HL-60/S4 treated with phorbol 12-myristate 13-acetate at 8.2 ng/mL for 4 days and 3 days (cell line): ENCODE results near the gene PLEKHG2.

Experiments
- in situ Hi-C: fragments of 300-500 bp; cut with MboI; formaldehyde crosslinking; loops from 2 replicates; pipeline ENCODE4 v1.15.0; 2022; ENCODE audit warnings: low sequenced_read_pairs

PLEKHG2 gene

DNA sequence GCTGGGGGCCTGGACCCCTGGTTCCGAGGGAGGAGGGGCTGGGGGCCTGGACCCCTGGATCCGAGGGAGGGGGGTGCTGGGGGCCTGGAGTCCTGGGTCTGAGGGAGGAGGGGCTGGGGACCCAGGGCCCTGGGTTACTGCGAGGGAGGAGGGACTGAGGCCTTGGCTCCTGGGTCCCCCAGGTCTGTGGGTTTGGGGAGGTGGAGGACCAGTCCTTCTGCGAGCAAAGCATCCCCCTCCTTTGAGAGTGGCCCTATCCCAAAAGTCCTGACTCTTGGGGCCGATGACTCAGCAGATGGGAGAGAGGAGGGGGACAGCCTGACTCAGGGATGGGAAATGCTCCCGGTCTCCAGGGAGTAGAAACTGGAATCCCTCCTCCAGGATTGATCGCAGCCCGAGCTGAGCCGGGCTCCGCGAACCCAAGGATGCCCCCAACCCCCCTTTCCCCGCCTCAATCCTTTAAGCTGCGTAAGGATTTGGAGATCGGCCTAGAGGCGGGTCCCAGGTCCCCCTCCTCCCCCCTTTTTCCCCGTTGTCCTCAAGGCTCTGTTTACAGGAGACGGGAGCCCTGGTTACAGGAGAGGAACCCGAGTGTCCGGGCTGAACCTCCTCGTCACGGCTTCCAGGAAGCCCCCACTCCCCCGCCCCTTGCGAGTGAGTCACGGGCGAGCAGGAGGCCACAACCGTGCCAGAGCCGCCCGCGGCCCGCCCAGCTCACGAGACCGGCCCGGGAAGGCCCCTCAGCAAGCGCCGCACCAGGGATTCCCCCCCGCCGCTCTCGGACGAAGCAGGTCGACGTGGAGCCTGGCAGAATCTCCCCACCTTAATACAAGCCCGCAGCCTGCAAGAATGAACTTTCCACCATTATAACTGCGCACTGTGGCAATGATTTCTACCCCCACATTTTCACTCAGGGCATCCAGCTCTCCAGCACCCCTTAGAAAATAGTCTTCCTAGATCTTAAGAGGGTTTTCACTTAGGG, 8.8 kb upstream of the PLEKHG2 start:
- in situ Hi-C loops = no loop called here

- in situ Hi-C loops = no loop called here
These were observed 7.1 kb upstream of the PLEKHG2 start for GRCh38 chr19:39405261-39405957.

DNA sequence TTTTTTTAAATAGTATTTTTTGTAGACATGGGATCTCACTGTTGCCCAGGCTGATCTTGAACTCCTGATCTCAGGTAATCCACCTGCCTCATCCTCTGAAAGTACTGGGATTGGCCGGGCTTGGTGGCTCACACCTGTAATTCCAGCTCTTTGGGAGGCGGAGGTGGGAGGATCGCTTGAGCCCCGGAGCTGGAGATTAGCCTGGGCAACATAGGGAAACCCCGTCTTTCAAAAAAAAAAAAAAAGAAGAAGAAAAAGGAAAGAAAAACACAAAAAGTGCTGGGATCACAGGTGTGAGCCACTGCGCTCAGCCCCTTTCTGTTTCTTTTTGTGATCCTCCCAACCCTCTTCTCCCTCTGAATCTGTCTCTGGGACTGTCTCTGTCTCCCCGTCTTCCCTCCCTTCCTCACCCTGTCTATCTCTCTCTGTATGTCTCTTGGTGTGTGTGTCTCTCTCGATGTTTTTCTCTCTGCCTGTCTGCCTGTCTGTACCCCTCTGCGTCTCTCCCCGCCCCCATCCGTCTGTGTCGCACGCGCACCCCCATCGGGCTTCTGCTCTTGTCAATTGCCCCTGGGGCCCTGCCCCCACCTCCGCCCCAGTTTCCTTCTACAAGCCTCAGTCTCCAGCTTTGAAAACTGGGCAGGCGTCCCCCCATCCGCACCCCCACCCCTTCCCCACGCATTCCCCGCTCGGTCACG, 6.4 kb upstream of the PLEKHG2 start:
- in situ Hi-C loops = no loop called here

DNA sequence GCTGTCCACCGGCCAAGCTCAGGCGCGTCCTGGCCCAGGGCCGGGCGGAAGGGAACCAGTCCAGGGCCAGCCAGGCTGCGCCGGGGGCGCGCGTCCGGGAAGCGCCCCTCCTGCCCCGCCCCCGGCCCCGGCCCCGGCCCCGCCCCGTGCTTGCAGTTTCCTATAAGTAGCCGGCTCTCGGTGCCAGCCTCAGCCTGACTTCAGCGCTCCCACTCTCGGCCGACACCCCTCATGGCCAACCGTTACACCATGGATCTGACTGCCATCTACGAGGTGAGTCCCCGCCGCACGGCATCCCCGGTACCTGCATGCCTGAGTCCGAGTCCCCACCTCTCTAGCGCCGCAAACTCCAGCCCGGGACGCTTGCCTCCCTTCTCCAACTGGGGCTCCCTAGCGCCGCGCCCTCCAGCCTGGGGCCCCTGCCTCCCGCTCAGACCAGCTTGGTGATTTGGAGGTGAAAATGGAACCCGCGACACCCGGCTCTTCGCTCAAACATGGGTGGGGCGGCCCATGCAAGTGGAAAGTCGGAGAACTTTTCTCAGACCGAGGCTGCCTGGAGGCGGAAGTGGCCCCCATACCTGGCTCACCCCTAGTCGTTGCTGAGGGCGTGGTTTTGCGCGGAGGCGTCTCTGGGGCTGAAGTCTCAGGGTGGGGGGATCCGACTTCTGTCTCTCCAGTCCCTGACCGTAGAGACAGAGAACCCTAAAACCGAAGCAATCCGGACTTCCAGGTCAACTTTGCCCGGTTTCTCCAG, 5.6 kb upstream of the PLEKHG2 start, which contains the start of gene ZFP36:
ZFP36 (plus strand) TSS at position 192 of the 754 bp plus-strand sequence; CDS start at position 250, 58 bp downstream.
- in situ Hi-C loops = no loop called here

GRCh38 chr19:39407410-39407659, 5.1 kb upstream of the PLEKHG2 start:
- in situ Hi-C loops = no loop called here

DNA sequence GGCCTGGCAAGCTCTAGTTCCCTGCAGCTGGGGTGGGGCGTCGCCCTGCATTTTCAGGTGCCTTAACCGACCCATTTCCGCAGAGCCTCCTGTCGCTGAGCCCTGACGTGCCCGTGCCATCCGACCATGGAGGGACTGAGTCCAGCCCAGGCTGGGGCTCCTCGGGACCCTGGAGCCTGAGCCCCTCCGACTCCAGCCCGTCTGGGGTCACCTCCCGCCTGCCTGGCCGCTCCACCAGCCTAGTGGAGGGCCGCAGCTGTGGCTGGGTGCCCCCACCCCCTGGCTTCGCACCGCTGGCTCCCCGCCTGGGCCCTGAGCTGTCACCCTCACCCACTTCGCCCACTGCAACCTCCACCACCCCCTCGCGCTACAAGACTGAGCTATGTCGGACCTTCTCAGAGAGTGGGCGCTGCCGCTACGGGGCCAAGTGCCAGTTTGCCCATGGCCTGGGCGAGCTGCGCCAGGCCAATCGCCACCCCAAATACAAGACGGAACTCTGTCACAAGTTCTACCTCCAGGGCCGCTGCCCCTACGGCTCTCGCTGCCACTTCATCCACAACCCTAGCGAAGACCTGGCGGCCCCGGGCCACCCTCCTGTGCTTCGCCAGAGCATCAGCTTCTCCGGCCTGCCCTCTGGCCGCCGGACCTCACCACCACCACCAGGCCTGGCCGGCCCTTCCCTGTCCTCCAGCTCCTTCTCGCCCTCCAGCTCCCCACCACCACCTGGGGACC, 4.6 kb upstream of the PLEKHG2 start:
- in situ Hi-C loops = no loop called here

DNA sequence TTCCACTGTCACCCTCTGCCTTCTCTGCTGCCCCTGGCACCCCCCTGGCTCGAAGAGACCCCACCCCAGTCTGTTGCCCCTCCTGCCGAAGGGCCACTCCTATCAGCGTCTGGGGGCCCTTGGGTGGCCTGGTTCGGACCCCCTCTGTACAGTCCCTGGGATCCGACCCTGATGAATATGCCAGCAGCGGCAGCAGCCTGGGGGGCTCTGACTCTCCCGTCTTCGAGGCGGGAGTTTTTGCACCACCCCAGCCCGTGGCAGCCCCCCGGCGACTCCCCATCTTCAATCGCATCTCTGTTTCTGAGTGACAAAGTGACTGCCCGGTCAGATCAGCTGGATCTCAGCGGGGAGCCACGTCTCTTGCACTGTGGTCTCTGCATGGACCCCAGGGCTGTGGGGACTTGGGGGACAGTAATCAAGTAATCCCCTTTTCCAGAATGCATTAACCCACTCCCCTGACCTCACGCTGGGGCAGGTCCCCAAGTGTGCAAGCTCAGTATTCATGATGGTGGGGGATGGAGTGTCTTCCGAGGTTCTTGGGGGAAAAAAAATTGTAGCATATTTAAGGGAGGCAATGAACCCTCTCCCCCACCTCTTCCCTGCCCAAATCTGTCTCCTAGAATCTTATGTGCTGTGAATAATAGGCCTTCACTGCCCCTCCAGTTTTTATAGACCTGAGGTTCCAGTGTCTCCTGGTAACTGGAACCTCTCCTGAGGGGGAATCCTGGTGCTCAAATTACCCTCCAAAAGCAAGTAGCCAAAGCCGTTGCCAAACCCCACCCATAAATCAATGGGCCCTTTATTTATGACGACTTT, 3.9 kb upstream of the PLEKHG2 start:
- in situ Hi-C loops = no loop called here

GRCh38 chr19:39409208-39410016, 3.1 kb upstream of the PLEKHG2 start:
- in situ Hi-C loops = no loop called here

DNA sequence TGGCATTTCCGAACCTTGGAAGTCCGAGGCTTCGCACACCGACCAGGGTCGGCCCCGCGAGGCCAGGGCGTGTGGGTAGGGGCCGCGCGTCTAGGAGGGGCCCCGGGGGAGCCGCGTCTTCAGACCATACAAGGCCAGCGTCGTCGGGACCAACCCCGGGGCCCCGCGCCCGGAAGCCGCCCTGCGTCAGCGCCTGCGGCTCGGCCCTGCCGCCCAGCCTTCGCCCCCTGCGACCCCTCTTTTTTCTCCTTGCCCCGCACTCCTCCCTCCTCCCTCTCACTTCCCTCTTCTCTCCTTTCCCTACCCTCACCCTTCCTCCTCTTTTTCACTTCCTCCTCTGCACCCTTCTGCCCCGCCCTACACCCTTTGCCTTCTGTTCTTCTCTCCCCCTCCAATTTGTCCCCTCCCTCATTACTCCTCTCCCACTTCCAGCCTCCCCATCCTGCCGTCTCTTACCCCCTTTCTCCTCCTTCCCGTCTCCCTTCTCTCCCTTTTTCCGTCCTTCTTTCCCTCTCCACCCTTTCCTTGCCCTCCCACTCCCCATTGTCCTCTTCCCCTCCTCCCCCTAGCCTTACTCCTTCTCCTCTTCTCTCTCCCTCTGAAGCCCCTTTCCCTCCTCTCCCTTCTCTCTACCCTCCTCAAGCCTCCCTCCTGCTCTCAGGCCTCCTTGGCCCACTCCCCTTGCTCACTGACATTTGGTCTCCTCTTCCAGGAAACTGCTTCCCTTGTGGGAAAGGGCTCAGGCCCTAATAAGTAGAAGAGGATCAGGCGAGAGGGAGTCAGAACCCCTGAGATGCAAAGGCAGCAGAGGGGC, 2.2 kb upstream of the PLEKHG2 start:
- in situ Hi-C loops = no loop called here

DNA sequence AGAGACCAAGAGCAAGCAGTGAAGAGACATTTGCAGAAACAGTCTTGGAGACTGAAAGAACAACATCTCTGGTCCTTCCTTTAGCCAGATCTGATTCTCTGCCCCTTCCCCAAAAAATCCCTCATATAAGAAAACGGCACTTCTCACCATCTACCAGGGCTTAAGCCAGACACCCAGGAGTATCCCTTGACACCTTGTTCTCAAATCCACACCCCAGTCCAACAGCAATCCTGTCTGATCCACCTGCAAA, 1.7 kb upstream of the PLEKHG2 start:
- in situ Hi-C loops = no loop called here

DNA sequence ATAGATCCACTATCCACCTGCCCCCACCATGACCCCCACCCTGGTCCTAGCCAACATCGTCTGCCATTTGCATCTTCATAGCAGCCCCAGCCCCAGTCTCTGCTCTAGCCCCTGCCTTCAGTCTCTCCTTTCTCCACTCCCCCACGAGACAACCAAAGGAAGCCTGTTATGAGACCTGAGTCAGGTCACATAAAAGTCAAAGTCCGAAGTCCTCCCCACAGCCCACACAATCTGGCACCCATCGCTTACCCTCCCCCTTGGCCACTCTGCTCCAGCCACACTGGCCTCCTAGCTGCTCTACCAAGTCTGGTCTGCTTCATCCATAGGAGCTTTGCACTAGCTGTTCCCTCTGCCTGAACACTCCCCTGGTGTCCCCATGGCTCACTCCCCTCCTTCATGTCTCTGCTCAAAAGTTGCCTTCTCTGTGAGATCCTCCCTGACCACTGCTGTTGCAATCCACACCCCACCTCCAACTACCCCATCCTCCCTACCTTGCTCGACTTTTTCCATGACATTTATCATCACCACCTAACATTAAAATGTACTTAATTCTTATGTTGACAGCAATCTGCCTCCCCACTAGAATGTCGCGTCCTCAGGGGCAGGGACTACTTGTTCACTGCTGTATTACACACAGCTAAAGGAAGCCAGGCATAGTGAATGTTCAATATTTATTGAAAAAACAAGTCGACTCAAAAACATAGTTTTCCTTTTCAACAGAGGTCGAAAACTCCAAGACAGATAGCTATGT, 1.2 kb upstream of the PLEKHG2 start:
- in situ Hi-C loops = no loop called here

DNA sequence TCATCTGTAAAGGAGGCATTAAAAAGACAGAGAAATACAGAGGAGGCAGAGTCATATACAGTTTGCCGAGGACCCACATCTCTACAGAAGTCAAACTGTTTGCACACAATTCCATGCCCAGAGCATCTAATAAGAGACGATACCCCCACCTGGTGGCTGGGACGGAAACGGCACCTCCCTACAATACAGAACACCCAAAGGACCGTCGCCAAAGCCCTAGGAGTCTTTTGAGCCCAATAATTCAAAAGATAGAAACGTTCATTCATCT, 703 bp upstream of the PLEKHG2 start:
- in situ Hi-C loops = no loop called here

DNA sequence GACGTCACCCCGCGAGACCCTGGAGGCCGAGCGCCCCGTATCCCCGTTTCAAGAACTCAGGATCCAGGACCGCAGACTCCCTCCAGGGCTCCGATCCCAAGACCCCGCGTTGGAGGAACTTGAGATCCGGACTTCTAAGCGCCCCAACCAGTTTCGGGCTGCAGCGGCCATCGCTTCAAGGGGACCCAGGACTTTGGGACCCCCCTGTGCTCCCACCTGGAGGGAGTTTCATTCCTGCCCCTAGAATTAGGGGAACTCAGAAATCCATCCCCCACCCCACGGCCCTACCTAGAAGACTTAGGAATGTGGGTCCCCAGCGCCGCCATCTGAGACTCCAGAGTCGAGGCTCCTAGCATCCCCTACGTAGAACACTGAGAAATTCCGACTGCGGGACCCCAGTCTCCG, 400 bp downstream of the PLEKHG2 start:
- in situ Hi-C loops = no loop called here

GRCh38 chr19:39413272-39413910, 922 bp downstream of the PLEKHG2 start:
- in situ Hi-C loops = no loop called here

DNA sequence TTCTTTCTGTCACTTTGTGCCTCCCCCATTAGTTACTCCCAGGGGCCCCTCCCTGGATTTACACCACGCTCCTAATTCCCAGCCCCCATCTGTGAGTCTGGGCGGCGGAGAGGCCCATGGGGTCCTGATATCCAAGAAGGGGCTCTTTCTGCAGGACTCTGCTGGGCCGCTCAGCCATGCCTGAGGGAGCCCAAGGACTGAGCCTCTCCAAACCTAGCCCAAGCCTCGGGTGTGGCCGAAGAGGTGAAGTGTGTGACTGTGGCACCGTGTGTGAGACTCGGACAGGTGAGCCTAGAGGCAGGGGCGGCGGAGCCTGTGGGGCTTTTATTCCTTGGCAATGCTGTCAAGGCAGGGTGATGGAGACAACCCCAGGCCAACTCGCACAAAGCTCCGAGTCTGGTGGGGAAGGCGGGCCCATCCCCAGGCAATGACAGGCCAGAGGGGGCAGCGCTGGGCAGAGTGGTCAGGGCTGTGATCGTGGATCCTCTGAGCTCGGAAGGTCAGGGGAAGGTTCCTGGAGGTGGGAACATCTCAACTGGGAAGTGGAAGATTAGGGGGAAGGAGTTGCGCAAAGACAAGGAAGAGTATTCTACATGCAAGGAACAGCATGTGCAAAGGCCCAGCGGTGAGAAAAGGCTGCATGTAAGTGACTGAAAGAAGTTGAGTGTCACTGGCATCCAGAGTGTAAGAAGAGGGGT, 1.6 kb downstream of the PLEKHG2 start:
- in situ Hi-C loops = no loop called here
